Ishikawa (cell line): Measurements from ENCODE around the gene NFATC1.

ENCODE experiments used
- CEBPB ChIP-seq: IDR thresholded peaks from 2 replicates; pipeline ENCODE4 v1.6.1; 2012
- CREB1 ChIP-seq: IDR thresholded peaks from 2 replicates; pipeline ENCODE4 v1.6.1; 2012; ENCODE audit warnings: low read depth
- EGR1 ChIP-seq: IDR thresholded peaks from 2 replicates; pipeline ENCODE4 v1.6.1; 2012
- EP300 ChIP-seq: IDR thresholded peaks from 2 replicates; pipeline ENCODE4 v1.6.1; 2012; ENCODE audit warnings: borderline replicate concordance
- FOXM1 ChIP-seq: IDR thresholded peaks from 2 replicates; pipeline ENCODE4 v1.6.1; 2012; ENCODE audit warnings: low read depth, borderline replicate concordance
- NFIC ChIP-seq: IDR thresholded peaks from 2 replicates; pipeline ENCODE4 v1.6.1; 2012
- RAD21 ChIP-seq: IDR thresholded peaks from 2 replicates; pipeline ENCODE4 v1.6.1; 2012; ENCODE audit warnings: low read depth
- TAF1 ChIP-seq: IDR thresholded peaks from 2 replicates; pipeline ENCODE4 v1.6.1; 2012; ENCODE audit warnings: low read depth, mild to moderate bottlenecking
- TCF12 ChIP-seq: IDR thresholded peaks from 2 replicates; pipeline ENCODE4 v1.6.1; 2012; ENCODE audit warnings: low read depth
- TEAD4 ChIP-seq: IDR thresholded peaks from 2 replicates; pipeline ENCODE4 v1.6.1; 2012
- YY1 ChIP-seq: IDR thresholded peaks from 2 replicates; pipeline ENCODE4 v1.6.1; 2012; ENCODE audit warnings: low read depth
- ZBTB7A ChIP-seq: IDR thresholded peaks from 2 replicates; pipeline ENCODE4 v1.6.1; 2012; ENCODE audit warnings: low read depth
- TF ChIP-seq, protein P1 (sequence below): IDR thresholded peaks from 2 replicates; pipeline ENCODE4 v1.6.1; 2012; ENCODE audit warnings: low read depth, mild to moderate bottlenecking
- TF ChIP-seq, protein P2 (sequence below): IDR thresholded peaks from 2 replicates; pipeline ENCODE4 v1.6.1; 2012
- TF ChIP-seq, protein P3 (sequence below): IDR thresholded peaks from 2 replicates; pipeline ENCODE4 v1.6.1; 2012

Gene NFATC1

DNA sequence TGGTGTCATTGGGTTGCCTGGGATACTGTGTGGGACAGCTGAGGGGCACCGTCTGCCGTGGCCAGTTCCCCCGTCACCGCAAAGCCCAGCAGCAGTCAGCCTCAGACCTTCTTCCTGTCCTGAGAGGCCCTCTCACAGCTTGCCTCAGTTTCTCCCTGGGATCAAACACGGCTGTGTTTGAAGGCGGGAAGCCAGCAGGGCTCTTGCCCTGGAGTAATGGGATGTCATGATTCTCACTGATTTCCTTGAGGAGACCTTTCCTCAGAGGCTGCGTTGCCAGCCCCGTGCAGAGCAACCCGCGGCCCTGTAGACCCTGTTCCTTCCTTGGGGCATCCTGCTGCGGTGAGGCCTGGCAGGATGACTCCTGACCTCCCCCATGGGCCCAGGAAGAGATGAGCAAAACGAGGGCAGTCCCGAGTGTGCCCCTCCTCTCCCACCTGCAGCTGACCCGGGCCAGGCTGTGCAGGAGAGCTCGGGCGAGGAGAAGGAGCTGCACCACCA, 13.9 kb upstream of the NFATC1 start:
- TF ChIP-seq, protein P1, sequence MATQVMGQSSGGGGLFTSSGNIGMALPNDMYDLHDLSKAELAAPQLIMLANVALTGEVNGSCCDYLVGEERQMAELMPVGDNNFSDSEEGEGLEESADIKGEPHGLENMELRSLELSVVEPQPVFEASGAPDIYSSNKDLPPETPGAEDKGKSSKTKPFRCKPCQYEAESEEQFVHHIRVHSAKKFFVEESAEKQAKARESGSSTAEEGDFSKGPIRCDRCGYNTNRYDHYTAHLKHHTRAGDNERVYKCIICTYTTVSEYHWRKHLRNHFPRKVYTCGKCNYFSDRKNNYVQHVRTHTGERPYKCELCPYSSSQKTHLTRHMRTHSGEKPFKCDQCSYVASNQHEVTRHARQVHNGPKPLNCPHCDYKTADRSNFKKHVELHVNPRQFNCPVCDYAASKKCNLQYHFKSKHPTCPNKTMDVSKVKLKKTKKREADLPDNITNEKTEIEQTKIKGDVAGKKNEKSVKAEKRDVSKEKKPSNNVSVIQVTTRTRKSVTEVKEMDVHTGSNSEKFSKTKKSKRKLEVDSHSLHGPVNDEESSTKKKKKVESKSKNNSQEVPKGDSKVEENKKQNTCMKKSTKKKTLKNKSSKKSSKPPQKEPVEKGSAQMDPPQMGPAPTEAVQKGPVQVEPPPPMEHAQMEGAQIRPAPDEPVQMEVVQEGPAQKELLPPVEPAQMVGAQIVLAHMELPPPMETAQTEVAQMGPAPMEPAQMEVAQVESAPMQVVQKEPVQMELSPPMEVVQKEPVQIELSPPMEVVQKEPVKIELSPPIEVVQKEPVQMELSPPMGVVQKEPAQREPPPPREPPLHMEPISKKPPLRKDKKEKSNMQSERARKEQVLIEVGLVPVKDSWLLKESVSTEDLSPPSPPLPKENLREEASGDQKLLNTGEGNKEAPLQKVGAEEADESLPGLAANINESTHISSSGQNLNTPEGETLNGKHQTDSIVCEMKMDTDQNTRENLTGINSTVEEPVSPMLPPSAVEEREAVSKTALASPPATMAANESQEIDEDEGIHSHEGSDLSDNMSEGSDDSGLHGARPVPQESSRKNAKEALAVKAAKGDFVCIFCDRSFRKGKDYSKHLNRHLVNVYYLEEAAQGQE, result no peak

DNA sequence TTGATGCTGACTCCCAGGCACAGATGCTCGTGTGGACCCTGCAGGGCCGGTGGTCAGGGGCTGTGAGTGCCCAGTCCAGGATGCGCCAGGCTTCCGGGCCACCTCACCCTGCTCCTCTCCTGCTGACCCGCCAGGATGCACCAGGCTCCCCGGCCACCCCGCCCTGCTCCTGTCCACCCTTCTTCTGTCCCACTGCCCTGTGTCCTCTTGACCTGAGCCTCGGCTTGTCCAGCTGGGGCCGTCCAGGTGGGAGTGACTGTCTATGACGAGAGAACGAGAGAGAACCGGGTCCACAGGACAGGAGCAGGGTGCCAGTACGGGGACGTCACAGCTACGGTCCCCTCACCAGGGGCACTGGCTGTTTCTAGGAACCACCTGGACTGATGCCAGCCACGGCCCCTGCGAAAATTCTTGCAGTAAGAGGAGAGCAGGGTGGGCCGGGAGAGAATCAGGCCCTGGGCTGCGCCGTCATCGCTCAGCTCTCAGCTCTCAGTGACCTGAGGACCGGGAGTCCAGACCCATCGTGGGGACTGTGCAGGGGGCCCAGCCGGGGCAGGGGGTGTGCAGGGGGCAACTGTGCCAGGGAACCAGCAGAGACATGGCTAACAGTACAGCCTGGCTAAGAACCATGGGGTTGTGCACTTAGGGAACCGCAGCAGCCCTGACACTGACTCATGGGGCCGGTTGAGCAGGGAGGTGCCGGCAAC, 12.9 kb upstream of the NFATC1 start:
- TF ChIP-seq CREB1 (no peak), TAF1 (no peak), EP300 (no peak), YY1 (no peak), RAD21 (no peak), TCF12 (no peak), FOXM1 (no peak), NFIC (no peak), EGR1 (no peak), ZBTB7A (no peak), CEBPB (no peak), TEAD4 (no peak)
- TF ChIP-seq, protein P1, result no peak
- TF ChIP-seq, protein P2, sequence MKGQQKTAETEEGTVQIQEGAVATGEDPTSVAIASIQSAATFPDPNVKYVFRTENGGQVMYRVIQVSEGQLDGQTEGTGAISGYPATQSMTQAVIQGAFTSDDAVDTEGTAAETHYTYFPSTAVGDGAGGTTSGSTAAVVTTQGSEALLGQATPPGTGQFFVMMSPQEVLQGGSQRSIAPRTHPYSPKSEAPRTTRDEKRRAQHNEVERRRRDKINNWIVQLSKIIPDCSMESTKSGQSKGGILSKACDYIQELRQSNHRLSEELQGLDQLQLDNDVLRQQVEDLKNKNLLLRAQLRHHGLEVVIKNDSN, result no peak
- TF ChIP-seq, protein P3, sequence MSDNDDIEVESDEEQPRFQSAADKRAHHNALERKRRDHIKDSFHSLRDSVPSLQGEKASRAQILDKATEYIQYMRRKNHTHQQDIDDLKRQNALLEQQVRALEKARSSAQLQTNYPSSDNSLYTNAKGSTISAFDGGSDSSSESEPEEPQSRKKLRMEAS, result no peak

DNA sequence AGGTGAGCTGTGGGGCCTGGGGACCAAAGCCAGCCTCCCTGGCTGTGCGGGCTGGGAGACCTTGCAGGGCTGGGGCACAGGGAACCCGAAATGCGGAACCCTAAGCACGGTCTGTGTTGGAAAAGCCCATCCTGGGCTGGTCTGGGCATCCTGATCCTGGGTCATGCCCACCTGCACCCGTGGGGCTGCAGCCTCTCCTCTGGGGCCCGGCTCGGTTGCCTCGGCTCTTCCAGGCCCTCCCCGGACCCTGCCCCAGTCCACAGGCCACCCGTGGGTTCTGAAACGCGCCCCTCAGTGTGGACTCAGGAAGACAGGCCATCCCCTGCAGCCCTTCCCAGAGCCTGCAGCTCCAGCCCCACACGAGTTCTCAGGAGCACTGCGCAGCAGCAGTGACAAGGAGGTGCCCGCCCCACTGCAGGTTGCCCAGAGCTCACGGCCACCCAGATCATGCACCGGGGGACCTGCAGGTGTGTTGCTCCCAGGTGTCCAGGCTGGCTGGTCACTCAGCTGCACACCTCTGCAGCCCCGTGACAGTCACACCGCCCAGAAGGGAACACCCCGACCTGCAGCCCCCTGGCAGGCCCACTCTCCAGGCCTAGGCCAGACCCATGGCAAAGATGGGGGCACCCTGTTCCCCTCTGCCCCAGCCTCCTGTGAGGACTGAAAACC, 12.2 kb upstream of the NFATC1 start:
- TF ChIP-seq FOXM1 (no peak), NFIC (no peak), EGR1 (no peak), YY1 (no peak), TCF12 (no peak), TAF1 (no peak), ZBTB7A (no peak)
- TF ChIP-seq, protein P3, result no peak

DNA sequence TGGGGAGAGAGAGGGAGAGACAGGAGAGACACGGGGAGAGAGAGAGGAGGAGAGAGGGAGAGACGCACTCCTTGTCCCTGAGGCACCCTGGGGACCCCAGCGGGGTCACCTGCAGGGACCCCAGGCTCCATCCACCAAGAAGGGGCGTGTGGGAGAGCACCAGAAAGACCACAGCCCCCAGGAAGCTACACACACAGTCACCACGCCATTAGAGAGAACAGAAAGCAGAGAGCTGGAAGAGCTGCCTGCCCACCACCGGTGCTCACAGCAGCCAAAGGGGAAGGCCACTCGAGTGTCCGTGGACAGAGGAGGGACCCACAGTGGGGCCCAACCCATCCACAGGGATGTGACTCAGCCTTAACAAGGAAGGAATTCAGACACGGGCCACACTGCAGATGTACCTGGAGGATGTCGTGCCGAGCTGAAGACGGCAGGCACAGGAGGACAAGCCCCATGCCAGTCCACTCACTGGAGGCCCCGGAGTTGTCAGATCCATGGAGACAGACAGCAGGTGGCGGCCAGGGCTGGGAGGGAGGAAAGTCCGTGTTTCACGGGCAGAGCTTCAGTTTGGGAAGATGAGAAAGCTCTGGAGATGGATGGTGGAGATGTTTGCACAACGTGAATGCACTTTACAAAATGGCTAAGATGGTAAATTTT, 11.5 kb upstream of the NFATC1 start:
- TF ChIP-seq TCF12 (no peak), EP300 (no peak), TAF1 (no peak), RAD21 (no peak), TEAD4 (no peak), FOXM1 (no peak), EGR1 (no peak), CEBPB (no peak), NFIC (no peak)

DNA sequence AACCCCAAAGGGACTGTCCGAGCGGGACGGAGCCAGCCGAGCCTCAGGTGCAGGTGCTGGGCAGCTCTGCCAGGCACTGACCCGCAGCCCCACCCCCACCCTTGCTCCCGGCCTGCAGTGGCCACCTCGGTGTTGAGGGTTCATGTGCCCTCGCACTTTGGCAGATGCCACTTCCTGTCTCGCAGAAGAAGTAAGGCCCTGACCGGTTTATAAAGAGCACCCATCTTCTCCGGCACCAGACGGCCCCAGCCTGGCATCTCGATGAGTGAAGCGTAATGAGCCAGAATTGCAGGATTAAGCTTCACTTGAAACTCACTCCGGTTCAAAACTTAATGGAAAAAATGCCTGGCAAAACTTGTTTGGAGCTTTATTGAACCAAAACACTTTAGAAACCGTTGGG, 10.9 kb upstream of the NFATC1 start:
- TF ChIP-seq CREB1 (no peak), RAD21 (no peak), EP300 (no peak), YY1 (no peak), TEAD4 (no peak)

DNA sequence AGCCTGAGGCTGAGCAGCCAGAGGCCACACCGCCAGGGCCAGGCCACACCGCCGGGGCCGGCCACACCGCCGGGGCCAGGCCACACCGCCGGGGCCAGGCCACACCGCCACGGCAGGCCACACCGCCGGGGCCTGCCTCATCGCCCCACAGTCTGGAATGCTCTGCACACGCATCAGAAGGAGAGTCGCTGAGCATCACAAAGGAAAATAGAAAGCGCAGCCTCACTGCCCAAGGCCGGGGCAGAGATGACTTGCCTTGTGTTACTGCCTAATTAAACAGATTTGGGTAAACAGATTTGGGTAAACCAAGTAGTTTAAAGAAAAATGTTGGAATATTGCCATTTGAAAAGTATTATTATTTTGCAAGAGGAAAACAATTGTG, 10.4 kb upstream of the NFATC1 start:
- TF ChIP-seq CEBPB (no peak), FOXM1 (no peak), TCF12 (no peak)
- TF ChIP-seq, protein P2, result no peak
